Activated T-helper 1 cell treated with Interleukin-2 at 50 U/mL for 16 hours (primary cell): ENCODE results near the gene SAMD1.
"Not testable (repeated sequence)": the region's sequence is repeated elsewhere in the genome, so short reads cannot be mapped to it uniquely, and the experiment has no call there.

Source experiments
- DNase-seq: peaks from one replicate; pipeline ENCODE4 v3.0.0-alpha.2; 2020; ENCODE audit warnings: low read depth

The SAMD1 gene

DNA sequence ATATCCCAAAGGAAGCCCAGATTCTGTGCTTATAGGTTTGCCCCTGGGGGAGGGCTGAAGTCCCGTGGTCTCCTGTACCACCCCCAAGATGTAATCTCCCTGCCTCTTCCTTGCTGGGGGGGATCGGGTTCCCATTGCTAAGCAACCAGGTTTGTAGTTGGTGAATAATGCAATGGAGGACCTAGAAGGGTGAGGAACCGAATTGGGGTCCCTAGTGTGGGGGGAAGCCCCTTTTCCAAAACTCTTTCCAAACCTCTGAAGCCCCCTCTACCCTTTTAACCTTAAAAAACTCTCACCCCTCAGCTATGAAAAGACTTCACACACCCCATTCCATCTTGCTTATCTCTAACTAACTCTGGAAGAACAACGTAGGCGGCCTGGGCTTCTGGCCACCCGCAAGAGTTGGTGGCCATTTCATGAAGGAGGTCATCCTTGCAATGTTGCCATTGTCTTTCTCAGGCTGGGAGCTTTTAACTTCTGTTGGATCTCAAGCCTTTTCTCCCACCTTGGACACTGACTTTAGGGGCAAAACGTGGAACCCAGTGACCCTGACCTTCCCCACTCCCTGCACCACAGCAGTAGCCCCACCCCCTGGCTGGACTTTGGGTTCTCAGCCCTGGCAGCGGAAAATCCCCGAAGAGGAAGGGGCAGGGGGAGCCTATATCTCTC is 29.3 kb downstream of the SAMD1 start:
- no peak for DNase-seq

DNA sequence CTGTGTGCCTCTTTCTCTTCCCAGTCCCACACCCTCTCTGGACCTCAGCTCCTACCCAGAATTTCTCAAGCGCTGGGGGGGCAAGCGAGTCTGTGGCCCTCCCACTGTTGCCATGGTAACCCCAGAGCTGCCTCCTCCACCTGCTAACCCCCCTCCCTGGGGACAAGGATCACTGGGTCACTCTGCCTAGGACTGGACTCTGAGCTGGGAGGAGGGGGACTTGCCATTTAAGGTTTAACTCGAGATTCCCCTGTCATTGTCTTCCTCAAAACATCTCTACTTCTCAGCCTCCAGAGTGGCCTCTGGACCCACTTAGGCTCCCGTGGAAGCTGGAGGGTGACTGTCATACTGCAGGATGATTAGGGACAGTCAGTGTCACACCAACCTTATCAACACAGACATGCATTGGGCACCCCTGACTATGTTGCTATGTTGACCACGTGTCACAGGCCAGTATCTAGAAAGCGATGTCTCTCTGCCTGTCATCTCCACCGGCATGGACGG is 30.8 kb downstream of the SAMD1 start:
- DNase-seq, result no peak

DNA sequence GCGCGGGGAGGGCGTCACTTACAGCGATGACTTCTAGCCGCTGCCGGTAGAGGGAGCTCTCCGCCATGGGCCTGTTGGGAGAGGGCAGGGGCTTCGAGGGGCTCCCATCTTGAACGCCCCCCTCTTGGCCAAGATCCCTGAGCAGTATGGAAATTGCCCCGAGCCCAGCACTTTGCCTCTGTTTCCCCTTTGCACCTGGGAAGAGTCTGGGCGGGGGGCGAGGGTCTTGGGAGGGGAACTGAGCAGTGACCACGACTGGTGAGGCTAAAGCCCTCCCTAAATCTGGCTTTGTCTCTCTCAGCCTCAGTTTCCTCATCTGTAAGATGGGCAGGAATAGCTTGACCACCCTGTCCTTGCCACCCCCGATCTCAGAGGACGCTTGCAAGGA is 31.5 kb downstream of the SAMD1 start:
- DNase-seq, result no peak

DNA sequence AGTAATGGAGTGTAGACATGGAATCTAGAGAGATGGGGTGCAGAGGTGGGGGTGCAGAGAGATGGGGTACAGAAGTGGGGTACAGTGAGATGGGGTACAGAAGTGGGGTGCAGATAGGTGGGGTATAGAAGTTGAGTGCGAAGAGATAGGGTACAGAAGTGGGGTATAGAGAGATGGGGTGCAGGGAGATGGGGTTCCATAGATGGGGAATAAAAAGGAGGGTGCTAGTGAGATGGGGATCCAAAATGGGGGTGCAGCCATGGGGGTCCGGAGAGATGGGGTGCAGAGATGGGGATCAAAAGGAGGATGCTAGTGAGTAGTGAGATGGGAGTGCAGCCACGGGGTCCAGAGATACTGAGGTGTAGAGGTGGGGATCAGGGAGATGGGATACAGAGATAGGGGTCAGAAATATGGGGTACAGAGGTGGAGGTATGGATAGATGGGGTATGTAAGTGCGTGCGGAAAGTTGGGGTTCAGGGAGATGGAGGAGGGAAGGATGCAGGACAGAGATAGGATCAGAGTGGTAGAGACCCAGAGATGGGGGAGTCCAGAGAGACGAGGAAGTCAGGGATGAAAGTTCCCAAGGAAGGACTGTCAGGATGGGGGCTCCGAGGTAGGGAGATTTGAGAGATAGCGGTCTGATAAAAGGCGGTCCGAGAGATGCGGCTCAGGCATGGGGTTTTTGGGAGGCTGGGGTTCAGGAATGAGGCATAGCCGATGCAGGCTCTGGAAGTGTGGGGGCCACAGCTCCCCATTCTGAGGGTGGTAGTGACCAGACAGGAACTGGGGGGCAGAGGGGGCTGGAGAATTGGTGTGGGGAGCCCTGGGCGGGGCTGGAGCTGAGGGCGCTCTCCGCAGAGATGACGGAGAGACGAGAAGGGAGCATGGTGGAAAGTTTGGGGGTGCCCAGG is 32.1 kb downstream of the SAMD1 start:
- DNase-seq, result no peak

DNA sequence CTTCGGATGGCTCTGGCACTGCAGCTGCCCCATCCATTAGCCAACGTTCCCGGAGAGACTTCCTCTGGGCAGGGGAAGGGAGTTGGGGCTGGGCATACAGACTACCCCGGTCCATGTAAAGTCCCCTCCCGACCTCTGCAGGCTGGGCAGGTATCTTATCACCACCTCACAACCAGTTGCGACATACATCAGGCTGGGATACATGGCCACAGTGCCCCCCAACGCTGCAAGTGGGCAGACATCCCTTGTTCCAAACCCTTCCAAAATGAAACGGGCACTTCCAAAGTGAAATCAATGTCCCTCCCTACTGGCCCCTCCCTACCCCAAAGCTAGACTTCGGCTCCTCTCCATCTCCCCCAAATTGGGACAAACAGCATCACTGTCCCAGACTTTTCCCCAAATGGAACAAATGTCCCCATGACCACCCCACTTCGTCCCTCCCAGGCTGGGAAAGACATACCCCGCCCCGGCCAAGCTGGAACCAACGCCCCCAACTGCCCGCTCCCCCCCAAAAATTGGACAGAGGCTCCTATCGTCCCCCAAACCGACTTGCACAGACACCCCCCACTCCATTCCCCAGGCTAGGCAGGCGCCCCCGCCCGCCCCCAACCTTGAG is 33.7 kb downstream of the SAMD1 start:
- DNase-seq, result no peak

DNA sequence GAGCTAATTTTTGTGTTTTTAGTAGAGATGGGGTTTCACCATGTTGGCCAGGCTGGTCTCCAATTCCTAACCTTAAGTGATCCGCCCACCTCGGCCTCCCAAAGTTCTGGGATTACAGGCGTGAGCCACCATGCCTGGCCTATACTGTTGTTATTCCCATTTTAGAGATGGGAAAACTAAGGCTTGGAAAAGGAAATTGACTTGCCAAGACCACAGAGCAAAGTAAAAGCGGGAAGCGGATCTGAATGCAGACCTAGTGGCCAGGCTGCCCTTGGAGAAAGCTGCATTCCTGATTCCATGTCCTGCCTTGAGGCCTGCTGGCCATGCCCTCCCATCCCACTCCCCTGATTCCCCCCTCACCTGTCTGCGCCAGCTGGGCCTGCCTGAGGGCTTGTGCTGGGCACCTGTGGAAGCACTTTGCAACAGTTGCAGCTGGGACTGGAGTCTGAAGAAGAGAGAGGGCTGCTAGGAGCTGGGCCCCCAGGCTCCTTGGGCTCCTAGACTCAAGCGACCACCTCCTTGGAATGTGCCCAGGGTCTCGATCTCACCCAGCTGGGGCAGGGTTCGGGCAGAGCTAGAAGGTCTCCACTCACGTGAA is 34.4 kb downstream of the SAMD1 start:
- no peak for DNase-seq

DNA sequence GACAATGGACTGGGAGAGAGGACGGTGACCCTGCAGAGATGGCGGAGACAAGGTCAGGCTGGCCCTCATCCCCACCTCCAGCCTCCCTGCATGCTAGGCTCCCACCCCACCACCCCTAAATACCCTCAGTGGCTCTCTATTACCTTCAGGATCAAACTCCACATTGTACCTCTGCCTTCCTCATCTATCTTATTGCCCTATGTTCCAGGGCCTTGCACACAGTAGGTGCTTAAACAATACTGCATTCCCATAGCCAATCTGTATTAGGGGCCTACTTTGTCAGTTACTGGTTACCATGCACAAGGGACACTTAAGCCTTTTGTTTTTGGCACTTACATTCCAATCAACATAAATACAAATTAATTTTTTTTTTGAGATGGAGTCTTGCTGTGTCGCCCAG is 35.2 kb downstream of the SAMD1 start:
- DNase-seq, result no peak

DNA sequence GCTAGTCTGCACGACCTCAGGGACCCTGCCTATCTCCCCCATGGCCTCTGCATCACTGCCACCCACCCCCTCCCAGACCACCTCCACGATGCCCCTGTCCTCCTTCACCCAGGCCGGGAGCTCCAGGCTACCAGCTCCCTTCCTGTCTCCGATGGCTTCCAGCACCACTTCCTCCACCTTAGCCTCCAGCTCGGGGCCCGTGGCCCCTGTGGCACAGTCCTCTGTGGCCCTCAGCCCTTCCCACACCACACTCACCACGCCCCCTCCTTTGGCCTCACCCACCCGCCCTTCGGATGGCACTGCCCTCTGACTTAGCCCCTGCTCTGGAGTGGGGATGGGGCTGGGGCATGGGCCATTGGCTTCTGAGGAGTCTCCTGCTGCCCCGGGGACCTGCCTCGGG is 35.8 kb downstream of the SAMD1 start:
- no peak for DNase-seq

DNA sequence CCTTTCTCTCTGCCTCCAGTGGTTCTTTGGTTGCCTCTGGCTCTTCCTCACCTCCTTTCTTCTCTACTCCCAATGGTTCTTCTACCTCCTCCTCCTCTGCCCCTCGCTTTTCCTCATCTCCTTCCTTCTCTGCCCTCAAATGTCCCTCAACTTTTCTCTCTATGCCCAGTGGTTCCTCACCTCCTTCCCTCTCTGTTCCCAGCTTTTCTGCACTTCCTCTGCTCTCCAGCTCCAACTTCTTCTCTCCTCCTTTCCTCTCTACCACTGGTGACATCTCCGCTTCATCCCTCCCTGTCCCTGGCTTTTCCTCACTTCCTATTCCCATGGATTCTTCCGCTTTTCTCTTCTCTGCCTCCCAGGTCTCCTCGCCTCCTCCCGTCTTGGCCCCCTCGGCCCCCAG is 36.5 kb downstream of the SAMD1 start:
- no peak for DNase-seq

DNA sequence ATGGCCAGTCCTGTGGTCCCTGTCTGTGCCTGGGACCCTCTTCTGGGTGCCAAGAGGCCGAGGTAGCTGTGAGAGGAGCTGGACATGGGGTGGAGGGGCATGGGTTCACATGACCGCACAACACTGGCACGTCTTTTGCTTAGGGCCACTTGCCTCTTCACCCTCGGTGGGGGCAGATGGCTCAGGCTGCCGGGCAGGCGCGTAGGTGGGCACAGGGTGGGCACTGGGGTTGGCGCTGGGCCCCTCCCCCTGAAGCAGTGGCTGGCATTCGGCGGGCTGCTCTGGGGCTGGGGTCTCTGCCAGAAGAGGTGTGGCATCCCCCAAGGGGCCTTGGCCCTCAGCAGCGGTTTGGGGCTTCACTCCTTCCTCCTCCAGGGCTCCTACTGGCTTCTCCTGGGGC is 37.1 kb downstream of the SAMD1 start:
- DNase-seq, result no peak

DNA sequence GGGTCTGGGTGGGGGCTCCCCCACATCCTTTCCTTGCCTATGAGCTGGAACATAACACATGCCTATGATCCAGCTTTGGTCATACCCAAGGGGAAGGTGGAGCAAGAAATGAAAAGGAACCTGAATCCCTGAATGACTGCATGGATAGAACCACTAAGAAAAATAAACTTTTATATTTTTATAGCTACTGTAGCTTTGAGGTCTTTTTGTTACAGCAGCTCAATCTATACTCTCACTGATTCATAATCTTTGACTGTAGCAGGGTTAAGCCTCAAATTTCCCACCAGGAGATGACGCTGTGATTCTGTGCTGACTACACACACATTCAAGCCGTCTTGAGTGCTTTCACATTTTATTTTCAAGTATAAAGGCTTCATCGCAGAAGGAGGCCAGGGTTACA is 37.5 kb downstream of the SAMD1 start:
- no peak for DNase-seq

DNA sequence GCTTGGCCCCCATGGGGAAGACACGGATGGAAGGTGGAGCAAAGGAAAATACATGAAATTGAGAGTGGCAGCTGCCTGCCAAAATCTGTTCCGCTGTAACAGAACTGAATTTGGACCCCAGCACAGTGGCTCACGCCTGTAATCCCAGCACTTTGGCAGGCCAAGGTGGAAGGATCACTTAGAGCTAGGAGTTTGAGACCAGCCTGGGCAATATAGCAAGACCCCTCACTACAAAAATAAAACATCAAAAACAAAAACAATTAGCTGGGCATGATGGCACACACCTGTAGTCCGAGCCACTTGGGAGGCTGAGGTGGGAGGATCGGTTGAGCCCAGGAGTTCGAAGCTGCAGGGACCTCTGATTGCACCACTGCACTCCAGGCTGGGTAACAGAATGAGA is 38.1 kb downstream of the SAMD1 start:
- DNase-seq, result no peak

DNA sequence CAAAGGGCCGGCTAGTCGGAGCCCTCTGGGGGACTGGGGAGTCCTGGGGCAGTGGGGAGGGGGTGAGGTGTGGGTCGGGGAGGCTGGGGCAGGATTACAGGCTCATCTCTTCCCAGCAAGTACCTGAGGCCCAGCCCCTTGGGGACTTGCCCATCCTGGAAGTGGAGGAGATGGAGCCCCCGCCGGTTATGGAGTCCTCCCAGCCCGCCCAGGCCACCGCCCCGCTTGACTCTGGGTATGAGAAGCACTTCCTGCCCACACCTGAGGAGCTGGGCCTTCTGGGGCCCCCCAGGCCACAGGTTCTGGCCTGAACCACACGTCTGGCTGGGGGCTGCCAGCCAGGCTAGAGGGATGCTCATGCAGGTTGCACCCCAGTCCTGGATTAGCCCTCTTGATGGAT is 38.6 kb downstream of the SAMD1 start:
- DNase-seq, result no peak

DNA sequence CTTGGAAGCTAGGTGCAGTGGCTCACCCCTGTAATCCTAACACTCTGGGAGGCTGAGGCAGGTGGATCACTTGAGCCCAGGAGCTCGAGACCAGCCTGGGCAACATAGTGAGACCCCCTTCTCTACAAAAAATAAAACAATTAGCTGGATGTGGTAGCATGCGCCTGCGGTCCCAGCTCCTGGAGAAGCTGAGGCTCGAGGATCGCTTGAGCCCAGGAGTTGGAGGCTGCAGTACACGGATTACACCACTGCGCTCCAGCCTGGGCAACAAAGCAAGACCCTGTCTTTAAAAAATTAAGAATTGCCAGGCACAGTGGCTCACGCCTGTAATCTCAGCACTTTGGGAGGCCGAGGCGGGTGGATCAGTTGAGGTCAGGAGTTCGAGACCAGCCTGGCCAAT is 39.6 kb downstream of the SAMD1 start:
- DNase-seq, result not testable (repeated sequence)

DNA sequence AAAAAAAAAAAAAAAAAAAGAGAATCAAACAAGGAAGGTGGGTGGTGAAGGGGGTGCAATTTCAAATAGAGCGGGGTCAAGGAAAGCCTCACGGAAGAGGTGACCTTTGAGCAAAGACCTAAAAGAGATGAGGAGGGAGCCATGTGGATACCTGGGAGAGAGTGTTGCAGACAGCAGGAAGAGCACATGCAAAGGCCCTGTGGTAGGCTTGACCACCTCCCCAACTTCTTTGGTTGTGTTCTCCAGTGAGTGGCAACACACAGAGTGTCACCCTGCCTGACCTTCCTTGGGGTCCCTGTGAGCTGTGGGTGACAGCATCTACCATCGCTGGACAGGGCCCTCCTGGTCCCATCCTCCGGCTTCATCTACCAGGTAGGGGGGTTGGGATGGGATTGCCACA is 40.0 kb downstream of the SAMD1 start:
- DNase-seq, result no peak

DNA sequence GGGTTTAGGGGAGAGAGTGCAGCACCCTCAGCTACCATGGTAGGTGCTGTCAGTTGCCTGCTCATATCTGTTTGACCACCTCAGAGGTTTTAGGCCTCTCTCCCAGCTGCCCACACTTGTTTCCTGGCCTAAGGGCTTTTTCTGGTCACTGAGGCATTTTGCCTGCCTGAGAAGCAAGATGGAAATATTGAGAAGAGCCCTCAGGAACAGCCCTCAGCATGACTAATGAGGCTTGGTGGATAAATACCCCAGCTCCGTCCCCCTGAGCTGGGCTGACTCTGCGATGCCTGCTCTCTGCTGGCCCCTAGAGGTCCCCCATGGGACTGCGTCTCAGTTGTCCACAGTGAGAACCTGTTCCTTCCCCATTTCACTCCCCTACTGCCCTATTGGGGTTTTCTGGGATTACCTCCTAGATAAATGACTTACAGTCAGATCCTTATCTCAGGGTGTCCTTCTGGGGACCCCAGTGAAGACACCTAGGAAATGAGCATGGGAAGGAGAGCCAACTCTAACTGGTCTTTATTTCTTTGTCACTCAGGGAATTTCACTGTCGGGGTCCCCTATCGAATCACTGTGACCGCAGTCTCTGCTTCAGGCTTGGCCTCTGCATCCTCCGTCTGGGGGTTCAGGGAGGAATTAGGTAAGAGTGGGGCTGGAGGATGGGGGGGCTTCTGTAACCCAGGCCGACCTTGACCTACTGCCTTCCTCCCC is 42.0 kb downstream of the SAMD1 start:
- DNase-seq, result peak; percentile 56

DNA sequence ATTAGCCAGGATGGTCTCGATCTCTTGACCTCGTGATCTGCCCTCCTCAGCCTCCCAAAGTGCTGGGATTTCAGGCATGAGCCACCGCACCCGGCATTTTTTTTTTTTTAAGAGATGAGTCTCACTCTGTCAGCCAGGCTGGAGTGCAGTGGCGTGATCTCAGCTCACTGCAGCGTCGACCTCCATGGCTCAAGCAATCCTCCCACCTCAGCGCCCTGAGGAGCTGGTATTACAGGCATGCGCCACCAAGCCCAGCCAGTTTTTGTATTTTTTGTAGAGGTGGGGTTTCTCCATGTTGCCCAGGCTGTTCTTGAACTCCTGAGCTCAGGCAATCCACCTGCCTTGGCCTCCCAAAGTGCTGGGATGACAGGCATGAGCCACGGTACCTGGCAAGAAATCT is 42.7 kb downstream of the SAMD1 start:
- not testable (repeated sequence) for DNase-seq

DNA sequence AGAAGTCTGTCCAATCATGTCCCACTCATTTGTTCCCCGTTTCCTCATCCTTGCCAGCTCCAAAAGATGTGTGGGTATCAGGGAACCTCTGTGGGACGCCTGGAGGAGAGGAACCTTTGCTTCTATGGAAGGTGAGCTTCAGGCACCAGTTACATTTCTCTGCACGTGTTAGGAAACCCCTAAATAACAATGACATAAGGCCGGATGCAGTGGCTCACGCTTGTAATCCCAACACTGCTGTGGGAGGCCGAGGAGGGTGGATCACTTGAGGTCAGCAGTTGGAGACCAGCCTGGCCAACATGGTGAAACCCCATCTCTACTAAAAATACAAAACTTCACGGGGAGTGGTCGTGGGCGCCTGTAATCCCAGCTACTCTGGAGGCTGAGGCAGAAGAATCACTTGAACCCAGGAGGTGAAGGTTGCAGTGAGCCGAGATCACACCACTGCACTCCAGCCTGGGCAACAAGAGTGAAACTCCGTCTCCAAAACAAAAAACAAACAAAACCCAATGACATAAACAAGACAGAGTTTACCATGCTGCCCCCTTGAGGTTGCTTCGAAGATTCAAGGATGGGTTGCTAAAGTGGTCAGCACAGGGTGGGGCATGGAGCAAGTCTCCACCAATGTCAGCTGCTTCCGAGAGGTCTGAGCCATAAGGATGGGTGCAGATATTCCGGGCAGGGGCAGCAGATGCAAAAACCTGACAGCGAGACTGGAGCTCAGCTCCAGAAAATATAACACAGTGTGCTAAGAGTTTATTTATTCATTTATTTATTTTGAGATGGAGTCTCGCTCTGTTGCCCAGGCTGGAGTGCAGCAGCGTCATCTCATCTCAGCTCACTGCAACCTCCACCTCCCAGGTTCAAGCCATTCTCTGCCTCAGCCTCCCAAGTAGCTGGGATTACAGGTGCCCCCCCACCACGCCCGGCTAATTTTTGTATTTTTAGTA is 47.6 kb downstream of the SAMD1 start:
- DNase-seq, result not testable (repeated sequence)

DNA sequence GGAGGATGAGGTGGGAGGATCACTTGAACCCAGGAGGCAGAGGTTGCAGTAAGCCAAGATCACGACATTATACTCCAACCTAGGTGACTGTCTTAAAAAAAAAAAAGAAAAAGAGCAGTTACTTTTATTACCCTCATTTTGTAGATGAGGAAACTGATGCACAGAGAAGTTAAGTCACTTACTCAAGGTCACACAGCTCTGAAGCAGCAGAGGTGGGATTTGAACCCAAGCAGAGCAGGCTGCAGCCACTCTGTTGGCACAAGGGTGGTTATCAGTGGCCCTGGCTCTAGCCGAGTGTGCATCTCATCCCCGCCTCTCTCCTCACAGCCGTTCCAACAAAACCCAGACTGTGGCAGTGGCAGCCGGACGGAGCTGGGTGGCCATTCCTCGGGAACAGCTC is 51.4 kb downstream of the SAMD1 start:
- DNase-seq, result no peak
